Mesothelial cell of epicardium (in vitro differentiated cells): Measurements from ENCODE around the gene APP. TPM values are rescaled to one million over a fixed set of nuclear protein-coding genes. Genes with fewer than 3 reads are reported as not detected.

ENCODE experiments used
- DNase-seq, 2 experiments: peaks; one replicate each; pipeline ENCODE4 v3.0.0; 2021; ENCODE audit warnings: low spot score in 2 of 2; ENCODE audit not compliant: unreplicated experiment in 2 of 2
- H3K27ac Mint-ChIP-seq: 2 replicates; pipeline ENCODE4 v1.8.0; 2021; ENCODE audit warnings: mixed read lengths
- H3K27me3 Mint-ChIP-seq: 2 replicates; pipeline ENCODE4 v1.8.0; 2021; ENCODE audit warnings: low read depth, mixed read lengths
- H3K36me3 Mint-ChIP-seq: 2 replicates; pipeline ENCODE4 v1.8.0; 2021; ENCODE audit warnings: mixed read lengths
- H3K4me1 Mint-ChIP-seq: 2 replicates; pipeline ENCODE4 v1.8.0; 2021; ENCODE audit warnings: mixed read lengths
- H3K4me3 Mint-ChIP-seq: 2 replicates; pipeline ENCODE4 v1.8.0; 2021; ENCODE audit warnings: mild to moderate bottlenecking, moderate library complexity, mixed read lengths
- H3K9me3 Mint-ChIP-seq: 2 replicates; pipeline ENCODE4 v1.8.0; 2021; ENCODE audit warnings: mixed read lengths
- CTCF ChIP-seq: fragments of 200-600 bp; sonication (generic); IDR thresholded peaks from one replicate; pipeline ENCODE4 v1.5.0; 2021; ENCODE audit warnings: antibody characterized with exemption; ENCODE audit not compliant: unreplicated experiment
- total RNA-seq: library from RNA; stranded (reverse); gene quantifications from 3 replicates; pipeline ENCODE4 v1.2.1, GENCODE V29; 2021

Gene APP
- total RNA-seq, 1 donor from 2014 or later: 495 TPM

GRCh38 chr21:26072666-26073615 lies 97.6 kb downstream of the APP start:
- TF ChIP-seq CTCF: no peak
- no peaks in the 10 kb centered on the region for H3K27me3 Mint-ChIP-seq
- peak overlapping the region; percentile 40 for H3K27ac Mint-ChIP-seq
- H3K4me3 Mint-ChIP-seq: no peak overlapping the region
- H3K9me3 Mint-ChIP-seq: no peaks in the 10 kb centered on the region
- DNase-seq: no peak
- no peaks in the 10 kb centered on the region for H3K36me3 Mint-ChIP-seq
- peaks cover 51% of the 10 kb centered on the region for H3K4me1 Mint-ChIP-seq

GRCh38 chr21:26070822-26071425 lies 99.6 kb downstream of the APP start:
- peak overlapping the region; percentile 66 for H3K27ac Mint-ChIP-seq
- no peak overlapping the region for H3K4me3 Mint-ChIP-seq
- no peaks in the 10 kb centered on the region for H3K27me3 Mint-ChIP-seq
- TF ChIP-seq CTCF: no peak
- H3K9me3 Mint-ChIP-seq: no peaks in the 10 kb centered on the region
- peaks cover 47% of the 10 kb centered on the region for H3K4me1 Mint-ChIP-seq
- DNase-seq: no peak
- H3K36me3 Mint-ChIP-seq: no peaks in the 10 kb centered on the region

GRCh38 chr21:26070121-26070520 lies 100.4 kb downstream of the APP start:
- Mint-ChIP-seq H3K4me1 (peaks cover 52% of the 10 kb centered on the region), H3K27me3 (no peaks in the 10 kb centered on the region), H3K4me3 (no peak overlapping the region), H3K36me3 (no peaks in the 10 kb centered on the region), H3K27ac (no peak overlapping the region), H3K9me3 (no peaks in the 10 kb centered on the region)
- no peak for DNase-seq
- TF ChIP-seq CTCF: no peak

GRCh38 chr21:26068776-26069175 lies 101.8 kb downstream of the APP start:
- no peak for DNase-seq
- no peaks in the 10 kb centered on the region for H3K27me3 Mint-ChIP-seq
- no peak for TF ChIP-seq CTCF
- peak overlapping the region; percentile 1 for H3K27ac Mint-ChIP-seq
- H3K9me3 Mint-ChIP-seq: no peaks in the 10 kb centered on the region
- H3K36me3 Mint-ChIP-seq: no peaks in the 10 kb centered on the region
- H3K4me3 Mint-ChIP-seq: no peak overlapping the region
- peaks cover 50% of the 10 kb centered on the region for H3K4me1 Mint-ChIP-seq

- peak overlapping the region; percentile 82 for H3K27ac Mint-ChIP-seq
- H3K27me3 Mint-ChIP-seq: no peaks in the 10 kb centered on the region
- DNase-seq: no peak
- H3K9me3 Mint-ChIP-seq: no peaks in the 10 kb centered on the region
- H3K4me1 Mint-ChIP-seq: peaks cover 54% of the 10 kb centered on the region
- H3K36me3 Mint-ChIP-seq: no peaks in the 10 kb centered on the region
- no peak overlapping the region for H3K4me3 Mint-ChIP-seq
- TF ChIP-seq CTCF: no peak
Observed at GRCh38 chr21:26067836-26068594, 102.6 kb downstream of the APP start.
